ENCODE measurements around the gene TMEM120B. TPM values are rescaled to one million over a fixed set of nuclear protein-coding genes. Genes with fewer than 3 reads are reported as not detected.

The TMEM120B gene
- total RNA-seq, 4 donors from 2014 or later: 7.1 to 13.8 (median 8.8) TPM

GRCh38 chr12:121722511-121722910 lies 10.0 kb downstream of the TMEM120B start:
- no peaks in the 10 kb centered on the region for H3K36me3 ChIP-seq
- WGBS: 96% methylated on average over 3 of the region's 3 CpGs
- no peaks in the 10 kb centered on the region for H3K4me1 ChIP-seq
- H3K4me3 ChIP-seq: no peak overlapping the region
- no peak for TF ChIP-seq CTCF (IDR thresholded peaks at IDR 0.05)
- no peak for TF ChIP-seq POLR2A (IDR thresholded peaks at IDR 0.05)
- TF ChIP-seq POLR2AphosphoS5 (IDR thresholded peaks at IDR 0.05): no peak
- TF ChIP-seq EP300 (IDR thresholded peaks at IDR 0.05): no peak
- H3K27ac ChIP-seq: no peak overlapping the region
- H3K27me3 ChIP-seq: no peaks in the 10 kb centered on the region
- DNase-seq (ENCODE audit: low spot score in 2 of 2): no peak
- H3K9me3 ChIP-seq: no peaks in the 10 kb centered on the region

- WGBS: 92% methylated on average over 4 of the region's 4 CpGs
Measured at GRCh38 chr12:121723200-121723599, 10.6 kb downstream of the TMEM120B start.

GRCh38 chr12:121724925-121725324 lies 12.4 kb downstream of the TMEM120B start:
- Histone ChIP-seq H3K36me3 (no peaks in the 10 kb centered on the region), H3K27ac (no peak overlapping the region), H3K27me3 (no peaks in the 10 kb centered on the region), H3K4me1 (no peaks in the 10 kb centered on the region), H3K9me3 (no peaks in the 10 kb centered on the region), H3K4me3 (no peak overlapping the region)
- 91% methylated on average over 2 of the region's 2 CpGs for WGBS
- DNase-seq (ENCODE audit: low spot score in 2 of 2): no peak
- TF ChIP-seq CTCF (IDR thresholded peaks at IDR 0.05) (no peak), EP300 (IDR thresholded peaks at IDR 0.05) (no peak), POLR2A (IDR thresholded peaks at IDR 0.05) (no peak), POLR2AphosphoS5 (IDR thresholded peaks at IDR 0.05) (no peak)

More at GRCh38 chr12:121723200-121723599, 10.6 kb downstream of the TMEM120B start:
- TF ChIP-seq EP300 (IDR thresholded peaks at IDR 0.05) (no peak), POLR2A (IDR thresholded peaks at IDR 0.05) (no peak), POLR2AphosphoS5 (IDR thresholded peaks at IDR 0.05) (no peak), CTCF (IDR thresholded peaks at IDR 0.05) (no peak)
- H3K27ac ChIP-seq: no peak overlapping the region
- H3K9me3 ChIP-seq: no peaks in the 10 kb centered on the region
- no peak overlapping the region for H3K4me3 ChIP-seq
- no peaks in the 10 kb centered on the region for H3K36me3 ChIP-seq
- H3K27me3 ChIP-seq: no peaks in the 10 kb centered on the region
- DNase-seq (ENCODE audit: low spot score in 2 of 2): no peak
- no peaks in the 10 kb centered on the region for H3K4me1 ChIP-seq

- H3K27ac ChIP-seq: no peak overlapping the region
- no peak for DNase-seq (ENCODE audit: low spot score in 2 of 2)
- H3K9me3 ChIP-seq: no peaks in the 10 kb centered on the region
- TF ChIP-seq POLR2AphosphoS5 (IDR thresholded peaks at IDR 0.05): no peak
- TF ChIP-seq POLR2A (IDR thresholded peaks at IDR 0.05): no peak
- no peak for TF ChIP-seq CTCF (IDR thresholded peaks at IDR 0.05)
- no peak for TF ChIP-seq EP300 (IDR thresholded peaks at IDR 0.05)
- H3K27me3 ChIP-seq: no peaks in the 10 kb centered on the region
- H3K4me3 ChIP-seq: no peak overlapping the region
- no peaks in the 10 kb centered on the region for H3K36me3 ChIP-seq
- WGBS: 95% methylated on average over 3 of the region's 3 CpGs
- H3K4me1 ChIP-seq: no peaks in the 10 kb centered on the region
Measured at GRCh38 chr12:121725423-121725822, 12.9 kb downstream of the TMEM120B start.

GRCh38 chr12:121729021-121729420 lies 16.5 kb downstream of the TMEM120B start:
- no peaks in the 10 kb centered on the region for H3K9me3 ChIP-seq
- WGBS: 83% methylated on average over 5 of the region's 6 CpGs
- no peak for TF ChIP-seq POLR2AphosphoS5 (IDR thresholded peaks at IDR 0.05)
- TF ChIP-seq EP300 (IDR thresholded peaks at IDR 0.05): no peak
- TF ChIP-seq POLR2A (IDR thresholded peaks at IDR 0.05): no peak
- TF ChIP-seq CTCF (IDR thresholded peaks at IDR 0.05): no peak
- no peak overlapping the region for H3K27ac ChIP-seq
- no peaks in the 10 kb centered on the region for H3K27me3 ChIP-seq
- no peaks in the 10 kb centered on the region for H3K4me1 ChIP-seq
- H3K4me3 ChIP-seq: no peak overlapping the region
- no peak for DNase-seq (ENCODE audit: low spot score in 2 of 2)
- no peaks in the 10 kb centered on the region for H3K36me3 ChIP-seq

All from suprapubic skin (tissue), 4 donors.